ENCODE data around the gene NYNRIN.

NYNRIN gene

GRCh38 chr14:24459331-24459730 is 60.5 kb downstream of the NYNRIN start:
- no peak for DNase-seq

DNA sequence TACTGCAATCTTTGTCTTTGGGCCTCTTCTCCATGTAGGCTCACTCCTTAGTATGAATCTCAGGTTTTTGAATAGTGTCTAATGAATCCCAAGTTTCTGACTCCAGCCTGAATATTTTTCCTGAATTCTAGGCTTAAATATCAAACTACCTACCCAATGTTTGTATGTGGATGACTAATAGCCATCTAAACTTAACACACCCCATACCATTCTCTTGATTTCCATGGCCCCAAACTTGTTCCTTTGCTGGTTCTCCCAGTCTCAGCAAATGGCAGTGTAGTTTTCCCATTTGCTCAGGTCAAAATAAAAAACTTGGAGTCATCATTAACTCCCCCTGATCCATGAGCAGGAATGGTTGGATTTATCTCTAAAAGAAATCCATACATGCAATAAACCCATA is 62.5 kb downstream of the NYNRIN start:
- no peak for DNase-seq

DNA sequence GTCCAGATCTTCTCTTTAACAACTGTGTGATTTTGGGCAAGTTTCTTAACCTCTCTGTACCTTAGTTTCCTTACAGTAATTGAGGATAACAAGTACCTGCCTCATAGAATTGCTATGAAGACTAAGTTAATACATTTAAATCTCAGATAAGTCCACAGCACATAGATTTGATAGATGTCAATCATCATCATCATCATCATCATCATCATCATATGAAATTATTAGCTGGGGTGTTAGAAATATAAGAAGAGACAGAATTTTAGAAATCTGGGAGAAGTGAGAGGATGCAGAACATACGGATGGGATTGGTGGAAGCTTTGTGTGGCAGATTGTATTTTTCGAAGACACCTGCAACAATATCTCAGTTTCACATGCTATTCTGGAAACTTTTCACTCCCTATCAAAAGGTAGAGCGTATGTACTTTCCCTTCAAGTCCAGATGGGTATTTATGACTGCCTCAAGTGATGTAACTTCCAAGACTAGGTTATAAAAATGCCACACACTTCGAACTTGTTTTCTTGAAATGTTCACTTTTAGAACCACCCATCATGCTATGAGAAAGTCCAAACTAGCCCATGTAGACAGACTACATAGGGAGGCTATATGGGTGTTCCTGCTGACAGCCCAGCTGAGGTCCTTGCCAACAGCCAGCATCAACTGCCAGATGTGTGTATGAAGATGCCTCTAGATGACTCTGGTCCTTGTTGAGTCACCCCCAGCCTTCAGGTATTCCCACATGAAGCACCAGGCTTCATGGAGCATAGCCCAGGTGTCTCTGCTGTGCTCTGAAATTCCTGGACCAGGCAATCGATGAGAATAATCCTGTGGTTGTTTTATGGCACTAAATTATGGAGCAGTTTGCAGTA is 64.4 kb downstream of the NYNRIN start:
- no peak for DNase-seq

DNA sequence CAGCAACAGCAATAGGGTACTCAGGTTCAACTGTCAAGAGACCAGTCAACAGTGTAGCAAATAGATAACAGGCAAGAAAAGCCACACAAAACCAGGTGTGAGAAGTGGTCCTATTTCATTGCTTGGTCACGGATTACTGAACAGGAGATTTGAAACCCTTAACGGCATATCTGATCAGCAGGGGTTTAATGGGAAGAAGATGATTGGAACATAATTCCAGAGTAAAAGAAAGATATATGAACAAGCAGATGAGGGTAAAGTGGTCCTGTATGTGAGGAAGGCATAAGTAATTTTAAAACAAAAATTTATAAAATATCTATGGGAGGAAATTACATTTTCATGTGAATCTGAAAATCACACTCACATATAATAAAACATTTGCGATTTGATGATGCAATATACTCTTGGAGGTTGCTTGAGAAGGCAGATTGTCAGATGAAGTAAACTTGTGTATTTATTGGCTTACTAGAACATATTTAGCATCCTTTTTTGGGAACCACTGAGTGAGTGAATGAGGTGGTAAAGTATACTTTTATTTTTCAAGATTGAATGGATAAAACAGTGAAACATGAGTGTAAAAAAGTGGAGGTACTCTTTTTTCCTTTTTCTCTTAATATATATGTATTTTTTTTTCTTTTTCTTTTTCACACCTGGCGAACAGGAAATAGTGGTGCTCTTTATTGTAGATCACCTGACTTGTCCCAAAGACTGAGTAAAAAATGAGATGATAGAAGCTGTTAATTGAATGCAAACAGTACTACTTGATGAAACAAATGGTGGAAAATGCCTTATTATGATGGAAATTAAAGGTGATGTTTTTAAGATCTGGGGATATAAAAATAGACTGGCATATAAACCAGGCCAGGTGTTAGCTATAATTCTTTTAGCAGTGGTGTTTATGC is 65.3 kb downstream of the NYNRIN start:
- DNase-seq, result no peak

- no peak for DNase-seq
Measured at GRCh38 chr14:24465368-24465767, 66.6 kb downstream of the NYNRIN start.

DNA sequence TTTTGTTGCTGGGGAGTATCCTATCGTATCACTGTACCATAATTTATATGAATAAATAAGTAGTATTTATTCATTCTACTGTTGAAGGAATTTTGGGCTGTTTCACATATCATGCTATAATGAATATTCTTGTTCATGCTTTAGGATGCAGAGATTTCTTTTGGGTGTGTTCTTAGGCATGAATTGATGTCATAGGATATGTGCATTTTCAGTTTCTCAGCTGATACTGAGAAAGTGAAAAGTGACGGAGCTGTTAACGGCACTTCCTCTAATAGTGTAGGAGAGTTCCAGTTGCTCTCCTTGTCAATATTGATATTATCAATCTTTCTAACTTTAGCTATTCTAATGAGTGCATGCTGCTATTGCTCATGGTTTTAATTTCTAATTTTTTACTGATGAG is 67.0 kb downstream of the NYNRIN start:
- no peak for DNase-seq

Data from hippocampal formation (tissue), 2 donors.